ENCODE results near the gene ZNF3.

The ZNF3 gene

DNA sequence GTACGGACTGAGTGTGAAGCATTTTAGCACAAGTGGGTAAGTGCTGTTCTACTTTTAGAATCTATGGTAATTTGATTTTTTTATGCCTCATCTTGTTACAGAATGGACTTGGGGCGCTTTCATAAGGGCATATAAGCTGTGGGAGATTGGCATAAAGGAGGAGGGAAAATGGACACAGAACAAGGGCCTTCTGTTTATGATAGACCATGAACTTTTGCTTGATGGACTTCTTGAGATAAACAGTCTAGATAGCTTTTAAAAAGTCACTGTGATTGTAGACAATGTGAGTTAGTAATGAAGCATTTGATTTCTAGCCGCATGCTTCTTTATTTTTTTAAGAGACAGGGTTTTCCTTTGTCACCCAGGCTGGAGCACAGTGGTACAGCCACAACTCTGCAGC lies 29.9 kb downstream of the ZNF3 start:
- Histone ChIP-seq H4K91ac (ENCODE audit: low read length) (no peak overlapping the region), H3K9me3 (ENCODE audit: control insufficient read depth, low read length) (no peaks in the 10 kb centered on the region), H3K23ac (ENCODE audit: low read length in 2 of 2) (no peak overlapping the region), H3K27me3 (ENCODE audit: control insufficient read depth in 1 of 2, insufficient read depth in 1 of 2, low read length in 2 of 2) (no peaks in the 10 kb centered on the region), H3K27ac (ENCODE audit: low read length, poor library complexity, severe bottlenecking) (no peak overlapping the region), H2BK12ac (ENCODE audit: low read length in 2 of 2) (no peak overlapping the region), H2BK120ac (ENCODE audit: low read depth, low read length) (no peak overlapping the region), H3K18ac (ENCODE audit: low read depth in 1 of 2, low read length in 2 of 2) (no peak overlapping the region), H3K36me3 (ENCODE audit: control insufficient read depth in 1 of 2, insufficient read depth in 2 of 2, low read depth in 1 of 2, low read length in 2 of 2) (peaks cover 3 to 6% of the 10 kb centered on the region in 2 experiments), H3K4me3 (ENCODE audit: insufficient read depth in 1 of 2, low read depth in 1 of 2, low read length in 2 of 2) (no peak overlapping the region), H3K4me1 (ENCODE audit: control insufficient read depth, insufficient read depth, low read depth, low read length) (peaks cover 8% of the 10 kb centered on the region), H3K9ac (ENCODE audit: low read length) (peak overlapping the region; percentile 24), H4K8ac (ENCODE audit: low read length) (no peak overlapping the region), H2BK5ac (ENCODE audit: low read depth, low read length, poor library complexity, severe bottlenecking) (no peak overlapping the region), H2BK15ac (ENCODE audit: low read depth, poor library complexity, severe bottlenecking) (no peak overlapping the region), H3K14ac (ENCODE audit: low read length in 2 of 2) (no peak overlapping the region), H2AK5ac (ENCODE audit: low read length, severe bottlenecking) (no peak overlapping the region), H3K4ac (ENCODE audit: low read depth in 1 of 2, low read length in 2 of 2) (no peak overlapping the region), H3K79me1 (replicated peaks; ENCODE audit: low read length, poor library complexity, severe bottlenecking) (peaks cover 15% of the 10 kb centered on the region), H3K4me2 (ENCODE audit: low read length, poor library complexity, severe bottlenecking) (no peak overlapping the region), H2AFZ (ENCODE audit: low read depth, low read length) (no peak overlapping the region)
- no peak for DNase-seq
- 96% methylated on average over 3 of the region's 3 CpGs for WGBS

DNA sequence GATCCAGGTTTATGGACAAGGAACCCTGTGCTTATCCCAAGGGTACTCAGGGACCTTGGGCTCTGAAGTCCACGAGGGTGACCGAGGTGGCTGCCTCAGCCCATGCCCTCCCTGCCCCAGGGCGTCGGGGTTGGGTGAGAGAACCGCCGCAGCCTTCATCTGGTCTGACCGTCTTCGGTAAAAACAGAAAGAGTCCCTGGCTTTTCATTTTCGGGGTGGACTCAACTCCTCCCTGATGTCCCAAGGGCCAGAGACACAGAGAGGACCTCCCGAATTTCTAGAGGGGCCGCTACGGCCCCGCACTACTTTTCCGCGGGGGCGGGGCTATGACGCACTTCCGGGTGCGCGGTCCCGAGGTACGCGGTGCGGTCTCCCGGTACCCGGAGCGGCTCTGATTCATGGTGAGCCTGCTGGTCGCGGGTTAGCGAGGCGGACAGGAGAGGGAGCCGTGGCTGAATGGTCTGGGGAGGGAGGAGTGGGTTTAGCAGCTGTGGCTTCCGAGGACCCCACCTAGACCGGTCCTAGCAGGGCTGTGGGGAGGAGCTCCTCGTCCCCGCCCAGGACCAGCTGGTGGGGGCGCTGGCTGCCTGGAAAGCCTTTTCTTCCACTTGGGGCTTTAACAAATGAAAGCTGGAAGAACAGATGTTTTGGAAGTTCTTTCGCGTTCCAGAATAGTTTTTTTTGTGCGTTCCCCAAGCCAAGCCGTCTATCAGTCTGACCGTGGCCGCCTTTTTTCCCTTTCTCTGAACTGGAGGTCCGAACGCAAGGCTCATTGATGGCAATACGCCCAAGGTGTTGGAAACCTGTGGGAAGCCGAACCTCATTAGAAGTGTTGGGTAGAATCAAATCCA lies 31.9 kb downstream of the ZNF3 start, which contains the start of gene ZSCAN21:
TSS of gene ZSCAN21 (plus strand) at position 334 of the 851 bp plus-strand sequence. CDS start 7,233 bp downstream, outside the sequence.
- Histone ChIP-seq H3K27me3 (ENCODE audit: control insufficient read depth in 1 of 2, insufficient read depth in 1 of 2, low read length in 2 of 2) (no peaks in the 10 kb centered on the region), H3K23ac (ENCODE audit: low read length in 2 of 2) (no peak within 1 kb of the TSS), H4K91ac (ENCODE audit: low read length) (peak within 1 kb of the TSS; percentile 93), H3K79me1 (replicated peaks; ENCODE audit: low read length, poor library complexity, severe bottlenecking) (peaks cover 12% of the 10 kb centered on the region), H2AK5ac (ENCODE audit: low read length, severe bottlenecking) (peak within 1 kb of the TSS; percentile 57), H3K4me3 (ENCODE audit: insufficient read depth in 1 of 2, low read depth in 1 of 2, low read length in 2 of 2) (peak within 1 kb of the TSS; percentile 76 to 91), H2BK12ac (ENCODE audit: low read length in 2 of 2) (peak within 1 kb of the TSS; percentile 21 to 55), H3K18ac (ENCODE audit: low read depth in 1 of 2, low read length in 2 of 2) (peak within 1 kb of the TSS; percentile 87), H2AFZ (ENCODE audit: low read depth, low read length) (peak within 1 kb of the TSS; percentile 96), H3K9me3 (ENCODE audit: control insufficient read depth, low read length) (no peaks in the 10 kb centered on the region), H3K9ac (ENCODE audit: low read length) (peak within 1 kb of the TSS; percentile 97), H2BK120ac (ENCODE audit: low read depth, low read length) (peak within 1 kb of the TSS; percentile 39), H3K14ac (ENCODE audit: low read length in 2 of 2) (peak within 1 kb of the TSS in 1 of 2 experiments; percentile 68), H3K27ac (ENCODE audit: low read length, poor library complexity, severe bottlenecking) (peak within 1 kb of the TSS; percentile 85), H2BK5ac (ENCODE audit: low read depth, low read length, poor library complexity, severe bottlenecking) (peak within 1 kb of the TSS; percentile 3), H3K4me1 (ENCODE audit: control insufficient read depth, insufficient read depth, low read depth, low read length) (peaks cover 8% of the 10 kb centered on the region), H3K36me3 (ENCODE audit: control insufficient read depth in 1 of 2, insufficient read depth in 2 of 2, low read depth in 1 of 2, low read length in 2 of 2) (peaks cover 3 to 6% of the 10 kb centered on the region in 2 experiments), H4K8ac (ENCODE audit: low read length) (peak within 1 kb of the TSS; percentile 98), H2BK15ac (ENCODE audit: low read depth, poor library complexity, severe bottlenecking) (peak within 1 kb of the TSS; percentile 88), H3K4me2 (ENCODE audit: low read length, poor library complexity, severe bottlenecking) (peak within 1 kb of the TSS; percentile 72), H3K4ac (ENCODE audit: low read depth in 1 of 2, low read length in 2 of 2) (peak within 1 kb of the TSS; percentile 84 to 97)
- 9% methylated on average over 47 of the region's 47 CpGs for WGBS
- peak; percentile 87 for DNase-seq

- no peak overlapping the region for H3K18ac ChIP-seq (ENCODE audit: low read depth in 1 of 2, low read length in 2 of 2)
- H3K9ac ChIP-seq (ENCODE audit: low read length) = no peak overlapping the region
- no peak overlapping the region for H4K8ac ChIP-seq (ENCODE audit: low read length)
- H2BK5ac ChIP-seq (ENCODE audit: low read depth, low read length, poor library complexity, severe bottlenecking) = no peak overlapping the region
- H3K27ac ChIP-seq (ENCODE audit: low read length, poor library complexity, severe bottlenecking) = no peak overlapping the region
- WGBS = 96% methylated on average over 4 of the region's 4 CpGs
- peaks cover 8% of the 10 kb centered on the region for H3K4me1 ChIP-seq (ENCODE audit: control insufficient read depth, insufficient read depth, low read depth, low read length)
- peaks cover 3 to 6% of the 10 kb centered on the region in 2 experiments for H3K36me3 ChIP-seq (ENCODE audit: control insufficient read depth in 1 of 2, insufficient read depth in 2 of 2, low read depth in 1 of 2, low read length in 2 of 2)
- H3K23ac ChIP-seq (ENCODE audit: low read length in 2 of 2) = no peak overlapping the region
- no peak overlapping the region for H3K4ac ChIP-seq (ENCODE audit: low read depth in 1 of 2, low read length in 2 of 2)
- no peak overlapping the region for H2AFZ ChIP-seq (ENCODE audit: low read depth, low read length)
- no peak overlapping the region for H3K4me3 ChIP-seq (ENCODE audit: insufficient read depth in 1 of 2, low read depth in 1 of 2, low read length in 2 of 2)
- peak overlapping the region; percentile 57 for H2AK5ac ChIP-seq (ENCODE audit: low read length, severe bottlenecking)
- H3K4me2 ChIP-seq (ENCODE audit: low read length, poor library complexity, severe bottlenecking) = no peak overlapping the region
- peak overlapping the region in 1 of 2 experiments; percentile 55 for H2BK12ac ChIP-seq (ENCODE audit: low read length in 2 of 2)
- DNase-seq = no peak
- no peaks in the 10 kb centered on the region for H3K9me3 ChIP-seq (ENCODE audit: control insufficient read depth, low read length)
- no peak overlapping the region for H3K14ac ChIP-seq (ENCODE audit: low read length in 2 of 2)
- H3K27me3 ChIP-seq (ENCODE audit: control insufficient read depth in 1 of 2, insufficient read depth in 1 of 2, low read length in 2 of 2) = no peaks in the 10 kb centered on the region
- no peak overlapping the region for H4K91ac ChIP-seq (ENCODE audit: low read length)
- H2BK15ac ChIP-seq (ENCODE audit: low read depth, poor library complexity, severe bottlenecking) = no peak overlapping the region
- H3K79me1 ChIP-seq (replicated peaks; ENCODE audit: low read length, poor library complexity, severe bottlenecking) = peaks cover 11% of the 10 kb centered on the region
- no peak overlapping the region for H2BK120ac ChIP-seq (ENCODE audit: low read depth, low read length)
These were observed 32.8 kb downstream of the ZNF3 start for GRCh38 chr7:100048680-100049079.

DNA sequence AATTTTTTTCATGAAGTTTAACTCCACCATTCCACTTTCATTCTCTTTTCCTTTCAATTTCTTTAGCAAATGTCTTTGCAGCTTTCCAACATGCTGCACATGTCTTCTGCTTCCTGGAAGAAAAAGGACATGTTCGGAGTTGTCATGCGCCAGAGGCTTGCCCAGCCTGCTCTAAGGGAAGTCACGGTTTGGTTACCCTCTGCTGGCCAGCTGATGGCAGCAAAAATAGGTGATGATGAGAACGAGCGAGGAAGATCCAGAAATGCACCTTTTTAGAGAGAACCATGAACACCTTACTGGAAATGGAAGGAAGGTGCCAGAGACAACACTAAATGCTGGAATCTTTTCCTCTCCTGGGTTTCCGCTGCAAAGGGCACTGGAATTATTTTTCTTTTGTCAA lies 36.8 kb downstream of the ZNF3 start:
- Histone ChIP-seq H2AFZ (ENCODE audit: low read depth, low read length) (no peak overlapping the region), H3K27ac (ENCODE audit: low read length, poor library complexity, severe bottlenecking) (no peak overlapping the region), H3K4ac (ENCODE audit: low read depth in 1 of 2, low read length in 2 of 2) (no peak overlapping the region), H3K4me3 (ENCODE audit: insufficient read depth in 1 of 2, low read depth in 1 of 2, low read length in 2 of 2) (no peak overlapping the region), H3K14ac (ENCODE audit: low read length in 2 of 2) (no peak overlapping the region), H4K8ac (ENCODE audit: low read length) (no peak overlapping the region), H3K18ac (ENCODE audit: low read depth in 1 of 2, low read length in 2 of 2) (no peak overlapping the region), H3K4me2 (ENCODE audit: low read length, poor library complexity, severe bottlenecking) (no peak overlapping the region), H3K36me3 (ENCODE audit: control insufficient read depth in 1 of 2, insufficient read depth in 2 of 2, low read depth in 1 of 2, low read length in 2 of 2) (peaks cover 0 to 4% of the 10 kb centered on the region in 2 experiments), H2BK15ac (ENCODE audit: low read depth, poor library complexity, severe bottlenecking) (no peak overlapping the region), H3K79me1 (replicated peaks; ENCODE audit: low read length, poor library complexity, severe bottlenecking) (no peaks in the 10 kb centered on the region), H4K91ac (ENCODE audit: low read length) (no peak overlapping the region), H2BK120ac (ENCODE audit: low read depth, low read length) (no peak overlapping the region), H3K23ac (ENCODE audit: low read length in 2 of 2) (no peak overlapping the region), H3K27me3 (ENCODE audit: control insufficient read depth in 1 of 2, insufficient read depth in 1 of 2, low read length in 2 of 2) (no peaks in the 10 kb centered on the region), H3K9me3 (ENCODE audit: control insufficient read depth, low read length) (no peaks in the 10 kb centered on the region), H2BK5ac (ENCODE audit: low read depth, low read length, poor library complexity, severe bottlenecking) (no peak overlapping the region), H2AK5ac (ENCODE audit: low read length, severe bottlenecking) (no peak overlapping the region), H2BK12ac (ENCODE audit: low read length in 2 of 2) (no peak overlapping the region), H3K4me1 (ENCODE audit: control insufficient read depth, insufficient read depth, low read depth, low read length) (peaks cover 2% of the 10 kb centered on the region), H3K9ac (ENCODE audit: low read length) (no peak overlapping the region)
- WGBS = 90% methylated on average over 6 of the region's 6 CpGs
- DNase-seq = no peak
